OCI-LY1 (cell line): Measurements from ENCODE around the gene DUSP16.
A peak's percentile ranks its signal among the peaks of the same experiment; 100 is the strongest.
"Not testable (repeated sequence)": the region's sequence is repeated elsewhere in the genome, so short reads cannot be mapped to it uniquely, and the experiment has no call there.

Experiments
- H2AFZ ChIP-seq: fragments of 200-600 bp; sonication (generic), shearing (Covaris generic); 2 replicates; pipeline ENCODE4 v1.6.0; 2014; ENCODE audit warnings: antibody characterized with exemption, mild to moderate bottlenecking, low read length
- H3F3A ChIP-seq: fragments of 200-600 bp; sonication (generic), shearing (Covaris generic); 2 replicates; pipeline ENCODE4 v1.6.0; 2014; ENCODE audit warnings: mild to moderate bottlenecking, antibody characterized with exemption, low read length, moderate library complexity; ENCODE audit not compliant: insufficient read depth
- H3K27ac ChIP-seq: fragments of 200-600 bp; sonication (generic); 2 replicates; pipeline ENCODE4 v1.5.1; 2014; ENCODE audit warnings: low read length, mixed run types, mild to moderate bottlenecking, low read depth; ENCODE audit not compliant: poor library complexity, severe bottlenecking
- H3K27me3 ChIP-seq: fragments of 200-600 bp; sonication (generic); 2 replicates; pipeline ENCODE4 v1.6.0; 2014; ENCODE audit warnings: antibody characterized with exemption, mild to moderate bottlenecking, low read length, moderate library complexity; ENCODE audit not compliant: insufficient read depth
- H3K36me3 ChIP-seq: fragments of 200-600 bp; sonication (generic); 2 replicates; pipeline ENCODE4 v1.6.1; 2014; ENCODE audit warnings: mild to moderate bottlenecking, antibody characterized with exemption, low read length, moderate library complexity, mixed read lengths; ENCODE audit not compliant: insufficient read depth
- H3K4me1 ChIP-seq: fragments of 200-600 bp; sonication (generic); 2 replicates; pipeline ENCODE4 v1.5.1; 2014; ENCODE audit warnings: mild to moderate bottlenecking, low read length, moderate library complexity; ENCODE audit not compliant: insufficient read depth, severe bottlenecking
- H3K4me2 ChIP-seq: fragments of 200-600 bp; sonication (generic), shearing (Covaris generic); 2 replicates; pipeline ENCODE4 v1.6.1; 2014; ENCODE audit warnings: low read length
- H3K4me3 ChIP-seq: fragments of 200-600 bp; sonication (generic); 2 replicates; pipeline ENCODE4 v1.5.1; 2014; ENCODE audit warnings: low read length, low read depth, mild to moderate bottlenecking, mixed read lengths; ENCODE audit not compliant: poor library complexity, severe bottlenecking
- H3K79me2 ChIP-seq: fragments of 200-600 bp; shearing (Covaris generic); 2 replicates; pipeline ENCODE4 v1.6.1; 2016; ENCODE audit warnings: mixed run types, low read length, mixed read lengths; ENCODE audit not compliant: insufficient read depth
- H3K9ac ChIP-seq: fragments of 200-600 bp; sonication (generic), shearing (Covaris generic); 2 replicates; pipeline ENCODE4 v1.6.1; 2014; ENCODE audit warnings: mild to moderate bottlenecking, low read length, mixed read lengths
- H3K9me2 ChIP-seq: fragments of 200-600 bp; sonication (generic), shearing (Covaris generic); 2 replicates; pipeline ENCODE4 v1.6.1; 2014; ENCODE audit warnings: low read depth, mild to moderate bottlenecking, low read length, mixed read lengths
- H3K9me3 ChIP-seq: fragments of 200-600 bp; shearing (Covaris generic); 2 replicates; pipeline ENCODE4 v1.6.1; 2014; ENCODE audit warnings: low read length, mixed read lengths
- H4K20me1 ChIP-seq: fragments of 200-600 bp; sonication (generic), shearing (Covaris generic); 2 replicates; pipeline ENCODE4 v1.6.0; 2016; ENCODE audit warnings: mild to moderate bottlenecking, low read length; ENCODE audit not compliant: insufficient read depth
- EZH2 ChIP-seq: fragments of 200-600 bp; sonication (generic), shearing (Covaris generic); IDR thresholded peaks from 2 replicates; pipeline ENCODE4 v1.8.0; 2017; ENCODE audit warnings: borderline replicate concordance, mixed run types, mild to moderate bottlenecking, antibody characterized with exemption, low read length, moderate library complexity, mixed read lengths
- TF ChIP-seq, protein P1 (sequence below): fragments of 200-600 bp; sonication (generic), shearing (Covaris generic); IDR thresholded peaks from 2 replicates; pipeline ENCODE4 v1.5.1; 2017; ENCODE audit warnings: mild to moderate bottlenecking, antibody characterized with exemption, low read length, moderate library complexity, mixed read lengths

The DUSP16 gene

GRCh38 chr12:12572659-12573058 is 10.0 kb upstream of the DUSP16 start:
- H2AFZ ChIP-seq = 0 out of 2 replicates have a peak overlapping the region, but pooled peaks have one; percentile 79
- no peaks in the 10 kb centered on the region for H3K36me3 ChIP-seq
- H3K27me3 ChIP-seq = no peaks in the 10 kb centered on the region
- H3F3A ChIP-seq = no peaks in the 10 kb centered on the region
- no peaks in the 10 kb centered on the region for H3K79me2 ChIP-seq
- no peaks in the 10 kb centered on the region for H3K4me1 ChIP-seq
- H3K27ac ChIP-seq = no peak overlapping the region
- H3K4me3 ChIP-seq = no peak overlapping the region
- no peaks in the 10 kb centered on the region for H4K20me1 ChIP-seq
- no peaks in the 10 kb centered on the region for H3K9me2 ChIP-seq
- no peaks in the 10 kb centered on the region for H3K9me3 ChIP-seq
- no peak overlapping the region for H3K4me2 ChIP-seq
- no peak overlapping the region for H3K9ac ChIP-seq
- no peak for TF ChIP-seq EZH2
- TF ChIP-seq, protein P1, sequence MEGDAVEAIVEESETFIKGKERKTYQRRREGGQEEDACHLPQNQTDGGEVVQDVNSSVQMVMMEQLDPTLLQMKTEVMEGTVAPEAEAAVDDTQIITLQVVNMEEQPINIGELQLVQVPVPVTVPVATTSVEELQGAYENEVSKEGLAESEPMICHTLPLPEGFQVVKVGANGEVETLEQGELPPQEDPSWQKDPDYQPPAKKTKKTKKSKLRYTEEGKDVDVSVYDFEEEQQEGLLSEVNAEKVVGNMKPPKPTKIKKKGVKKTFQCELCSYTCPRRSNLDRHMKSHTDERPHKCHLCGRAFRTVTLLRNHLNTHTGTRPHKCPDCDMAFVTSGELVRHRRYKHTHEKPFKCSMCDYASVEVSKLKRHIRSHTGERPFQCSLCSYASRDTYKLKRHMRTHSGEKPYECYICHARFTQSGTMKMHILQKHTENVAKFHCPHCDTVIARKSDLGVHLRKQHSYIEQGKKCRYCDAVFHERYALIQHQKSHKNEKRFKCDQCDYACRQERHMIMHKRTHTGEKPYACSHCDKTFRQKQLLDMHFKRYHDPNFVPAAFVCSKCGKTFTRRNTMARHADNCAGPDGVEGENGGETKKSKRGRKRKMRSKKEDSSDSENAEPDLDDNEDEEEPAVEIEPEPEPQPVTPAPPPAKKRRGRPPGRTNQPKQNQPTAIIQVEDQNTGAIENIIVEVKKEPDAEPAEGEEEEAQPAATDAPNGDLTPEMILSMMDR = no peak

DNA sequence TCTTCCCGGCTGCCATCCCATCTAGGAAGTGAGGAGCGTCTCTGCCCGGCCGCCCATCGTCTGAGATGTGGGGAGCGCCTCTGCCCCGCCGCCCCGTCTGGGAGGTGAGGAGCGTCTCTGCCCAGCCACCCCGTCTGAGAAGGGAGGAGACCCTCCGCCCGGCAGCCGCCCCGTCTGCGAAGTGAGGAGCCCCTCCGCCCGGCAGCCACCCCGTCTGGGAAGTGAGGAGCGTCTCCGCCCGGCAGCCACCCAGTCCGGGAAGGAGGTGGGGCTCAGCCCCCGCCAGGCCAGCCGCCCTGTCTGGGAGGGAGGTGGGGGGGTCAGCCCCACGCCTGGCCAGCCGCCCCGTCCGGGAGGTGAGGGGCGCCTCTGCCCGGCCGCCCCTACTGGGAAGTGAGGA is 3.3 kb upstream of the DUSP16 start:
- H3K79me2 ChIP-seq, H4K20me1 ChIP-seq, H3K9ac ChIP-seq, H3K27me3 ChIP-seq, H3K4me3 ChIP-seq, H3K9me3 ChIP-seq, H3K27ac ChIP-seq, H3K4me2 ChIP-seq, H3K9me2 ChIP-seq, H2AFZ ChIP-seq, H3K36me3 ChIP-seq: not testable (repeated sequence)
- peaks cover 16% of the 10 kb centered on the region for H3F3A ChIP-seq
- H3K4me1 ChIP-seq = peaks cover 17% of the 10 kb centered on the region

- no peaks in the 10 kb centered on the region for H3K9me2 ChIP-seq
- H3K4me2 ChIP-seq = no peak overlapping the region
- H3K27ac ChIP-seq = no peak overlapping the region
- H4K20me1 ChIP-seq = no peaks in the 10 kb centered on the region
- peaks cover under 1% of the 10 kb centered on the region; the same call in 1 of the 2 replicates for H3K79me2 ChIP-seq
- peaks cover 26% of the 10 kb centered on the region for H3K4me1 ChIP-seq
- no peak for TF ChIP-seq EZH2
- TF ChIP-seq, protein P1 = no peak
- no peak overlapping the region for H3K4me3 ChIP-seq
- no peaks in the 10 kb centered on the region for H3K27me3 ChIP-seq
- no peaks in the 10 kb centered on the region for H3K36me3 ChIP-seq
- no peak overlapping the region for H3K9ac ChIP-seq
- H3K9me3 ChIP-seq = no peaks in the 10 kb centered on the region
- peaks cover 16% of the 10 kb centered on the region for H3F3A ChIP-seq
- H2AFZ ChIP-seq = no peak overlapping the region
Measured at GRCh38 chr12:12564911-12565310, 2.2 kb upstream of the DUSP16 start.

DNA sequence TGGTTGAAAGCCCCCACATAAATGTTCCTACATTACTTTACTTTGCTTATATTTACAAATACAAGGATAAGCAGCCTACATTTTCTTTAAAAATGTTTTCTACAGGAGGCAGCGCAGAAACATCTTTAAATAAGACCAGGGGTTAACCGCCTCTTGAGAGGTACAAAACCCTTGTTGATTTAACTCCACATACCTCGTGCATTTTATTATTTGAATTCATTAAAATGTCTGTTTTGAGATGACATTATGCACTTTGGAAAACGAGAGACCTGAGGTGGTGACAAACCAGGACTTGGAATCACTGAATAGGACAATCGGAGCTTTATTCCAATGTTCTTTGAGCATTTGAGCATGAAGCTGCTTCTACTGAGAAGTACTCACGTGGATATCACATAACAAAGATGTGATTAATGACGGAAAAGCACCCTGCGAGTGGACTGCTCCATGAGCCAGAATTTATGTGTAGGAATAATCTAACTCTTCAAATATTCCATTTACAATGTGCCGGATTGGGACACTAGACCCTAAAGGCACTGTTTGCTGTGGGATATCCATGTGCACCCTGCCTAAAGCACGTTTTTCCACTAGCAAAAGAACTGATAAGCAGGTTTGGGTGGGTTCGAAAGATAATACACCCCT is 746 bp upstream of the DUSP16 start:
- Histone ChIP-seq H2AFZ (no peak overlapping the region; the same call in 1 of the 2 replicates), H3K4me3 (peak overlapping the region; percentile 67), H3K9me2 (no peaks in the 10 kb centered on the region), H3K36me3 (no peaks in the 10 kb centered on the region), H3K27ac (peak overlapping the region; percentile 82), H3K9ac (peak overlapping the region; percentile 58), H3K27me3 (no peaks in the 10 kb centered on the region), H4K20me1 (no peaks in the 10 kb centered on the region), H3K9me3 (no peaks in the 10 kb centered on the region), H3K4me1 (peaks cover 37% of the 10 kb centered on the region), H3F3A (peaks cover 16% of the 10 kb centered on the region), H3K79me2 (peaks cover 9% of the 10 kb centered on the region; the same call in 1 of the 2 replicates), H3K4me2 (peak overlapping the region; percentile 88)
- TF ChIP-seq, protein P1 = no peak
- TF ChIP-seq EZH2 = no peak
